H1 (cell line): ENCODE measurements around the gene JAKMIP3. TPM values are rescaled to one million over a fixed set of nuclear protein-coding genes. Genes with fewer than 3 reads are reported as not detected.

Experiments
- CHD2 ChIP-seq: IDR thresholded peaks from 2 replicates; pipeline ENCODE4 v1.6.1; 2012; ENCODE audit warnings: low read length, improper control_type of control experiment
- EGR1 ChIP-seq: IDR thresholded peaks from 2 replicates; pipeline ENCODE4 v1.6.1; 2011; ENCODE audit warnings: low read depth, low read length, borderline replicate concordance
- RBBP5 ChIP-seq: IDR thresholded peaks from 2 replicates; pipeline ENCODE4 v1.7.1; 2012; ENCODE audit warnings: low read depth, mild to moderate bottlenecking, inconsistent platforms, low read length, moderate library complexity, borderline replicate concordance
- SRF ChIP-seq: IDR thresholded peaks from 2 replicates; pipeline ENCODE4 v1.6.1; 2011; ENCODE audit warnings: mild to moderate bottlenecking, low read depth, low read length, moderate library complexity
- TEAD4 ChIP-seq: IDR thresholded peaks from 2 replicates; pipeline ENCODE4 v1.6.1; 2012; ENCODE audit warnings: low read depth, low read length, inconsistent platforms, mixed read lengths
- polyA plus RNA-seq, 7 experiments: library from polyadenylated mRNA; depleted of rRNA in 3 of 7; stranded (reverse) in 5 of 7; unstranded in 2 of 7; fragments of >200 nt in 5 of 7; fragments of 200-250 nt in 2 of 7; gene quantifications; 1 replicate in 5 of 7; 2 replicates in 1 of 7; 4 replicates in 1 of 7; pipeline versions ENCODE4 v1.2.1 to v1.2.3, GENCODE V29; 2011 to 2013; ENCODE audit warnings: missing spikeins in 2 of 7, mixed read lengths in 2 of 7
- total RNA-seq: library from RNA; stranded (reverse); fragmentation: NEBNext Ultra II Directional; extraction: Animal tissue kit (Norgen Biotek cat#: 25700); gene quantifications from 2 replicates; pipeline ENCODE4 v1.2.1, GENCODE V29; 2021
- TF ChIP-seq, protein P1 (sequence below): fragments of 300-600 bp; sonication (generic); IDR thresholded peaks from 2 replicates; pipeline ENCODE4 v1.7.1; 2012; ENCODE audit warnings: low read length, moderate library complexity, mild to moderate bottlenecking, inconsistent platforms; ENCODE audit not compliant: insufficient replicate concordance

JAKMIP3 gene
- total and polyA plus RNA-seq, 2 of the 8 experiments (the other 6 are each of a cell fraction or from before 2014, with no cell fraction given), result 0.83 to 0.91 TPM

DNA sequence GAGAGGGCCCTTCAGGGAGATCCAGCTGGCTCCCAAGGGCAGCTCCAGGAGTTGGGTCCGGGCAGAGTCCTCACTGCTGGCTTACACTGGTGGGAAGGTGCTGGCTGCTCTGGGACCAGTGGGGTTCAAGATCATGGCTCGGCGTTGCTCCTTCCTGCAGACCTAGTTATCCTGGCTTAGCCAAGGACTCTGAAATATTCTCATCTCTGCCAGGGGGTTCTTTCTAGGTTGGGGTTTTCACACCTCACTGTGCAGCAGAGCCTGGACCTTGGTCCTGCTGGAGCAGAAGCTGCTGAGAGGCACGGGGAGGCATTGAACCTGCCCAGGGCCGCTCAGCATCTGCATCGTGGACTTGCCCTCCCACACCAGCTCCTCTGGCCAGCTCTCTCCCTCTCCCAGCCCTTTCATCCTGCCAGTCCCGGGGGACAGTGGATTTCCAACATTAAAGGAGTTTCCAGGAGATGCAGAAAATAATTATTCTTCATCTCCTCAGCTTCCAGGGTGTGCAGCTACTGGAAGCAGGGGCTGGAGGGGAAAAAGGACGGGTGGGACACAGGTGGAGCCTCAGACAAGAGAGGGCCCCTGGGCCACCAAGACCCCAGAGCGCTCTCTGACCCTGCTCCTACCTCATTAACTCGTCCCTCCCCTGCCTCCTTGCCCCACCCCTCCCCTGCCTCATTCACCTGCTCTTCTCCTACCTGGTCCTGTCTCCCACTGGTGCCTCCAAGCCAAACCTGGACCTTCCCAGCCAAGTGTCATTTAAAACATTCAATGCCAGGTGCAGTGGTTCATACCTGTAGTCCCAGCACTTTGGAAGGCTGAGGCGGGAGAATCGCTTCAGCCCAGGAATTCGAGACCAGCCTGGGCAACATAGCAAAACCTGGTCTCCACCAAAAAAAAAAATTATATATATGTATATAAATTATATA is 42.5 kb downstream of the JAKMIP3 start (continued):
- TF ChIP-seq, protein P1, sequence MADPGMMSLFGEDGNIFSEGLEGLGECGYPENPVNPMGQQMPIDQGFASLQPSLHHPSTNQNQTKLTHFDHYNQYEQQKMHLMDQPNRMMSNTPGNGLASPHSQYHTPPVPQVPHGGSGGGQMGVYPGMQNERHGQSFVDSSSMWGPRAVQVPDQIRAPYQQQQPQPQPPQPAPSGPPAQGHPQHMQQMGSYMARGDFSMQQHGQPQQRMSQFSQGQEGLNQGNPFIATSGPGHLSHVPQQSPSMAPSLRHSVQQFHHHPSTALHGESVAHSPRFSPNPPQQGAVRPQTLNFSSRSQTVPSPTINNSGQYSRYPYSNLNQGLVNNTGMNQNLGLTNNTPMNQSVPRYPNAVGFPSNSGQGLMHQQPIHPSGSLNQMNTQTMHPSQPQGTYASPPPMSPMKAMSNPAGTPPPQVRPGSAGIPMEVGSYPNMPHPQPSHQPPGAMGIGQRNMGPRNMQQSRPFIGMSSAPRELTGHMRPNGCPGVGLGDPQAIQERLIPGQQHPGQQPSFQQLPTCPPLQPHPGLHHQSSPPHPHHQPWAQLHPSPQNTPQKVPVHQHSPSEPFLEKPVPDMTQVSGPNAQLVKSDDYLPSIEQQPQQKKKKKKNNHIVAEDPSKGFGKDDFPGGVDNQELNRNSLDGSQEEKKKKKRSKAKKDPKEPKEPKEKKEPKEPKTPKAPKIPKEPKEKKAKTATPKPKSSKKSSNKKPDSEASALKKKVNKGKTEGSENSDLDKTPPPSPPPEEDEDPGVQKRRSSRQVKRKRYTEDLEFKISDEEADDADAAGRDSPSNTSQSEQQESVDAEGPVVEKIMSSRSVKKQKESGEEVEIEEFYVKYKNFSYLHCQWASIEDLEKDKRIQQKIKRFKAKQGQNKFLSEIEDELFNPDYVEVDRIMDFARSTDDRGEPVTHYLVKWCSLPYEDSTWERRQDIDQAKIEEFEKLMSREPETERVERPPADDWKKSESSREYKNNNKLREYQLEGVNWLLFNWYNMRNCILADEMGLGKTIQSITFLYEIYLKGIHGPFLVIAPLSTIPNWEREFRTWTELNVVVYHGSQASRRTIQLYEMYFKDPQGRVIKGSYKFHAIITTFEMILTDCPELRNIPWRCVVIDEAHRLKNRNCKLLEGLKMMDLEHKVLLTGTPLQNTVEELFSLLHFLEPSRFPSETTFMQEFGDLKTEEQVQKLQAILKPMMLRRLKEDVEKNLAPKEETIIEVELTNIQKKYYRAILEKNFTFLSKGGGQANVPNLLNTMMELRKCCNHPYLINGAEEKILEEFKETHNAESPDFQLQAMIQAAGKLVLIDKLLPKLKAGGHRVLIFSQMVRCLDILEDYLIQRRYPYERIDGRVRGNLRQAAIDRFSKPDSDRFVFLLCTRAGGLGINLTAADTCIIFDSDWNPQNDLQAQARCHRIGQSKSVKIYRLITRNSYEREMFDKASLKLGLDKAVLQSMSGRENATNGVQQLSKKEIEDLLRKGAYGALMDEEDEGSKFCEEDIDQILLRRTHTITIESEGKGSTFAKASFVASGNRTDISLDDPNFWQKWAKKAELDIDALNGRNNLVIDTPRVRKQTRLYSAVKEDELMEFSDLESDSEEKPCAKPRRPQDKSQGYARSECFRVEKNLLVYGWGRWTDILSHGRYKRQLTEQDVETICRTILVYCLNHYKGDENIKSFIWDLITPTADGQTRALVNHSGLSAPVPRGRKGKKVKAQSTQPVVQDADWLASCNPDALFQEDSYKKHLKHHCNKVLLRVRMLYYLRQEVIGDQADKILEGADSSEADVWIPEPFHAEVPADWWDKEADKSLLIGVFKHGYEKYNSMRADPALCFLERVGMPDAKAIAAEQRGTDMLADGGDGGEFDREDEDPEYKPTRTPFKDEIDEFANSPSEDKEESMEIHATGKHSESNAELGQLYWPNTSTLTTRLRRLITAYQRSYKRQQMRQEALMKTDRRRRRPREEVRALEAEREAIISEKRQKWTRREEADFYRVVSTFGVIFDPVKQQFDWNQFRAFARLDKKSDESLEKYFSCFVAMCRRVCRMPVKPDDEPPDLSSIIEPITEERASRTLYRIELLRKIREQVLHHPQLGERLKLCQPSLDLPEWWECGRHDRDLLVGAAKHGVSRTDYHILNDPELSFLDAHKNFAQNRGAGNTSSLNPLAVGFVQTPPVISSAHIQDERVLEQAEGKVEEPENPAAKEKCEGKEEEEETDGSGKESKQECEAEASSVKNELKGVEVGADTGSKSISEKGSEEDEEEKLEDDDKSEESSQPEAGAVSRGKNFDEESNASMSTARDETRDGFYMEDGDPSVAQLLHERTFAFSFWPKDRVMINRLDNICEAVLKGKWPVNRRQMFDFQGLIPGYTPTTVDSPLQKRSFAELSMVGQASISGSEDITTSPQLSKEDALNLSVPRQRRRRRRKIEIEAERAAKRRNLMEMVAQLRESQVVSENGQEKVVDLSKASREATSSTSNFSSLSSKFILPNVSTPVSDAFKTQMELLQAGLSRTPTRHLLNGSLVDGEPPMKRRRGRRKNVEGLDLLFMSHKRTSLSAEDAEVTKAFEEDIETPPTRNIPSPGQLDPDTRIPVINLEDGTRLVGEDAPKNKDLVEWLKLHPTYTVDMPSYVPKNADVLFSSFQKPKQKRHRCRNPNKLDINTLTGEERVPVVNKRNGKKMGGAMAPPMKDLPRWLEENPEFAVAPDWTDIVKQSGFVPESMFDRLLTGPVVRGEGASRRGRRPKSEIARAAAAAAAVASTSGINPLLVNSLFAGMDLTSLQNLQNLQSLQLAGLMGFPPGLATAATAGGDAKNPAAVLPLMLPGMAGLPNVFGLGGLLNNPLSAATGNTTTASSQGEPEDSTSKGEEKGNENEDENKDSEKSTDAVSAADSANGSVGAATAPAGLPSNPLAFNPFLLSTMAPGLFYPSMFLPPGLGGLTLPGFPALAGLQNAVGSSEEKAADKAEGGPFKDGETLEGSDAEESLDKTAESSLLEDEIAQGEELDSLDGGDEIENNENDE, result no peak
- TF ChIP-seq TEAD4 (no peak), CHD2 (no peak), EGR1 (no peak), RBBP5 (no peak), SRF (no peak)
